ENCODE data around the gene KCTD4. TPM values are rescaled to one million over a fixed set of nuclear protein-coding genes. Genes with fewer than 3 reads are reported as not detected.

The KCTD4 gene
- total RNA-seq, 1 donor from 2014 or later: 0.20 TPM

DNA sequence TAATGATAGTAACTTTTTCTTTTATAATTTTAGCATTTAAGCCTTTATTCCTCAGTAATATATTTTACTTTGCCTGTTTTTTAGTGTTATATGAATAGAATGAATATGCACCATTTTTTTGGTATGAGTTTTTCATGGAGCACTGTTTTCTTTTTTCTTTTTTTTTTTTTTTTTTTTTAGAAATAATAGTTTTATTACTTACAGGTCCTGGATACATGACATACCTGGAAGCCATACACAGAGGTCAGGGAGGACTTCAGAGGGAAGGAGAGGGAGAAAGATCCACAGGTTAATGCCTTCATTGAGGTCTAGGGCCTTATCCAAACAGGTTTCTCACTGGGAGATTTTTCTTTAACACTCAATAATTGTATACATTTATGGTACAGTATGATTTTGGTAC, 26.4 kb downstream of the KCTD4 start:
- DNase-seq: no peak

DNA sequence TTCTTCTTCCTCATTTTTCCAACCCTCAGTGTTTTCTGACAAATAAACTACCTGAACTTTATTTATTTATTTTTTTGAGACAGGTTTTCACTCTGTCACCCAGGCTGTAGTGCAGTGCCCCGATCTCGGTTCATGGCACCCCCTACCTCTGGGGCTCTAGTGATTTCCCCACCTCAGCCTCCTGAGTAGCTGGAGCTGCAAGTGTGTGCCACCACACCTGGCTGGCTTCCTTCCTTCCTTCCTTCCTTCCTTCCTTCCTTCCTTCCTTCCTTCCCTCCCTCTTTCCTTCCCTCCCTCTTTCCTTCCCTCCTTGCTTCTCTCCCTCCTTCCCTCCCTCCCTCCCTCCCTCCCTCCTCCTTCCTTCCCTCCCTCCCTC, 32.3 kb downstream of the KCTD4 start:
- no peak for DNase-seq

DNA sequence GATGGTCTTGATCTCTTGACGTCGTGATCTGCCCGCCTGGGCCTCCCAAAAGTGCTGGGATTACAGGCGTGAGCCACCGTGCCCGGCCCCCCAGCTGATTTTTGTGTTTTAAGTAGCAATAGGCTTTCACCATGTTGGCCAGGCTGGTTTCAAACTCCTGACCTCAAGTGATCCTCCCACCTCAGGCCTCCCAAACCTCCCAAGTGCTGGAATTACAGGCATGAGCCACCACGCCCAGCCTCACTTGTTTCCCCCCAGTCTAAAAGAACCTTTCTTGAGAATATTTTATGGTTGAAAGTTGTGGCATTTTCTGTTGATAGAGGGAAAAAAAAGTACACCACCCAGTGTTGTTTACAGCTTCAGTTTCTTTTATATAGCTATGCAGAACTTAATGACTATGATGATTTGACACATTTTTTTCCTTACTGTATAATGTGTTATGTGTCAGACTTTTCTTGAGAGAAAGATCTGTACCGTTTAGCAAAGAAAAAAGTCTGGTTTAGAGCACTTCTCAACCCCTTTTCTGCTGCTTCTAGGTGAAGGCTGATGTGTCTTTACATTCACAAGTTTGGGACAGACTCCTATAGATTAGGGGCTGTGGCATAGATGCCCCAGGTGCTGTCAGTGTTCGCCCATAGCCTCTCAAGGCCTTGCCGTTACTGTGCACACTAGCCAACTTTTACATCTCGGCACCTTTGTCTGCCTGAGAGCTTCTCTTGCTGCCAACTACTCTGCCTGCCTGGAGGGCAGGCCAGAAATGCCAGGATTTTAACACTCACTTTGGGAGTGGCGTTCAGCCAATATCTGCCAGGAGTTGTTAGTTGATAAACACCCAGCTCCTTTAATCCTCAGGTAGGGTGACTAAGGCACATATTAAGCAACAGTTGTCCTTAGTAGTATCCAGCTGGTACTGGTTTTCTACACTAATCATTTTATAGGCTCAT, 33.0 kb downstream of the KCTD4 start:
- no peak for DNase-seq

DNA sequence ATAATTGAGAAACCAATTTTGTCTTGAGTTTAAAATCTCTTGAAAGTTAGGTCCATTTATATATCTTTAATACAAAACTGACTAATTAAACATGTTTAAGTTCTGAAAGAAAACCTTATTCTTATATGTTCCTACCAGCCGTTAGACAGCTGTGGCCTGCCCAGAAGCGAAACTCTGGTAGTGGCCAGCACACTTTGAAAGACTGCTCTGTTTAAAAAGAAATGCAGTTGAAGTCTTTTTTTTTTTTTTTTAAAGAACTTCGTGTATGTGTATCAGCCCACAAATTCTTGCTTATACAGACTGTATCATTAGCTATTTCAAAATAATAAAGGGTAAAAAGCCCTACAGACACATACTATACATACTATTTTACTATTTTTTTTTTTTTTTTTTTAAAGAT, 34.0 kb downstream of the KCTD4 start:
- DNase-seq: no peak

DNA sequence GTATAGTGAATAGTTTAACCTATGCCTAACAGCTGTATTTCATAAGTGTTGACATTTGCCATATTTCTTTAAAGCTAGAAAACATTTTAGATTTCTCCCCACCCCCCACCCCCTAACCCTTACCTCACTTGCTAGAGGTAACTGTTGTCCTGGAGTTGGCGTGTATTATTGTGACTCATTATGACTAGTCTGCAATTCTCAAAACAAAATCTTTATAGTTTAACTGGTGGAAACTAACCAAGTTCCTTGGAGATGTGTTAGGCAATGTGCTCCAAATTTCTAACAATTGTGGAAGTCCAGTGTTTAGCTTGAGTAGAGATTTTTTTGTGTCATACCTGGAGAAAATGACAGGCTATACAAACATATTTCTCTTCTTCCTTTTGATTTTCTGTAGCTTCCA, 38.0 kb downstream of the KCTD4 start:
- DNase-seq: no peak

DNA sequence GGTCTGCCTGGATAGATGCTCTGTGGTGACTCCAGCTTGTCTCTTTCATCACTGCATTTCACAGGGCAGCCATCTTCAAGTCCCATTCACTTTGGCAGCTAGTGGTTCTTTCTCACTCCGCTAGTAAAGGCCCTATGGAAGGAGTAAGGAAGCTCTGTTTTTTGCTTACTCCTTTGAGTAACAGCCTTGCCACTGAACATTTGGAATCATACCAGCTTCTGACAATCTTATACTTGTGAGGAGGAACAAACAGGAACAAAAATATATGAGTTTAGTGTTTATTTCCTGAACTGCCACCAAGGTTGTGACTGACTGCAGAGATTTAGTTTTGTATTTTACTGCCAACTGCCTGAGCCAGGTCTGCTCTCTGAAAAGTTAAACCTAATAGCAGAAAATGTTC, 38.7 kb downstream of the KCTD4 start:
- no peak for DNase-seq

DNA sequence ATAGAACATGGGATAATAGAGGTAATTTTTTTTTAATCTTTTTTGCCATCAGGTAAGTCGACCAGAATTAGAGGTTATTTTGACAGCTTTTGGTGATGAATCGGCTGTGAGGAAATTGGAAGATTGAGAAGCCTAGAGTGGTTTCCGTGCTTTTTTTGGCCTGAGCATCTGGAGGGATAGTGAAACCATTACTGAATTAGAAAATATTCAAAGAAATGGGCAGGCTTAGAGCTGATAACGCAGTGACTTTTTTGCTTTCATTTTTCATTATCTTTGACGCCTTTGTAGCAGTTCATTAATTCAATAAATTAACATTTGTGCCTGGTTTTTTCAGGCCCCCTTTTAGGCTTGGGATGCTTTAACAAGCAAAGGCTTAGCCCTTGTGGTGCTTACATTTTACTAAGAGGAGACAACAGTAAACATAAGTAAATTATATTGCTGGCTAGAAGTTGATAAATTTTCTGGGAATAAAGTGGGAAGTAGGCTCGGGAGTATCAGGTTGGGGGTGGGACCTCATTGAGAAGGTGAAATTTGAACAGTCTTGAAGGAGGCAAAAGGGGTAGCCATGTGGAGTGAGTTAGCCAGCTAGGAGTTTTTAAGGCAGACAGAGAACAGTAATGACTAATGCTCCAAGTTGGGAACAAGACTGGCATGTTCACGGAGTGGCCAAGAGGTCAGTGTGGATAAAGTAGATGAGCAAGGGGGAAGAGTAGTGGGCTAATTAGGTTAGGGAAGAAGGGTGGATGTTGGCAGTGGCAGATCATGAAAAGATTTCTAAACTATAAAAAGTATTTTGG, 44.1 kb downstream of the KCTD4 start:
- DNase-seq: no peak

DNA sequence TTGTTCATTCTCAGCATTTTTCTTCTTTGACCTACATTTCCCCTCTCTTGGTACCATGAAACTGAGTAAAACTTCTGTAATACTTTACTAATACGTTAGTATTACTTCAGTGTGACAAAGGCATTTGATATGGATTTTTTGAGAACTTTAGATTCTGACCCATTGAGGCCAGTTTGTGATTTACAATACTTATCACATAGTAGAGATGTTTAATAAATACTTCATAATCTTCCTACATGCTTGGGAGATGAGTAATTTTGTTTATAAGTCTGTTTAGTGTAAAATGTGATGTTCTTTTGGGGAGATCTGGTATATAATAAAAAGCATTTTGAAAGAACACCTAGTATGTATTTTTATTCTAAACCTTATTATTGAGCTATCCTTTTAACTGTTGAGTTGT, 50.9 kb downstream of the KCTD4 start:
- no peak for DNase-seq

DNA sequence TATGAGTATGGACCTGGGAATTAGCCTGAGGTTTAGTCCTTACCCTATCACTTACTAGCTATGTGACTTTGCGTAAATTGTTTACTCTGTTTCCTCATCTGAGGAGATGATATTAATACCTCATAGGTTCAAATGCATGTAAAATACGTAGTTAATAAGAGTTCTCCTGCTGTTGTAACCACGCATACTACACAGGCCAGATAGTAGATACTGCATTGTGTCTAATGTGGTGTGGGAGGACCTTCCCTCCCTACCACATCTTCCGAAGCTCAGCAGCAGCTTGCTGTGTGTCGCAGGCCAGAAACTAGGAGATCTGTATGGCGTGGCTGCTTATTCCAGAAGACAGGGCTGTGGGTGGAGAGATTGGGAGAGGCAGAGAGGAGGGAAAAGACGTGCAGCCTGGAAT, 57.5 kb downstream of the KCTD4 start:
- DNase-seq: no peak

Other genes with a start within 250 kb of the KCTD4 start
- 3.9 TPM for gene NUFIP1, start 211.6 kb downstream of the KCTD4 start, total RNA-seq
- 24.4 TPM for gene GPALPP1, start 211.5 kb downstream of the KCTD4 start, total RNA-seq
- gene GTF2F2, start 80.5 kb downstream of the KCTD4 start, total RNA-seq: 22.6 TPM
- gene TPT1, start 140.1 kb upstream of the KCTD4 start, total RNA-seq: 3,284 TPM
- 10.5 TPM for gene SLC25A30, start 217.3 kb upstream of the KCTD4 start, total RNA-seq

Data from skin of body (tissue), 2 donors.